ENCODE measurements around the gene LAMA2. TPM values are rescaled to one million over a fixed set of nuclear protein-coding genes. Genes with fewer than 3 reads are reported as not detected.
"Not testable (repeated sequence)": the region's sequence is repeated elsewhere in the genome, so short reads cannot be mapped to it uniquely, and the experiment has no call there.

LAMA2 gene
- total RNA-seq, 1 donor: 9.4 TPM

DNA sequence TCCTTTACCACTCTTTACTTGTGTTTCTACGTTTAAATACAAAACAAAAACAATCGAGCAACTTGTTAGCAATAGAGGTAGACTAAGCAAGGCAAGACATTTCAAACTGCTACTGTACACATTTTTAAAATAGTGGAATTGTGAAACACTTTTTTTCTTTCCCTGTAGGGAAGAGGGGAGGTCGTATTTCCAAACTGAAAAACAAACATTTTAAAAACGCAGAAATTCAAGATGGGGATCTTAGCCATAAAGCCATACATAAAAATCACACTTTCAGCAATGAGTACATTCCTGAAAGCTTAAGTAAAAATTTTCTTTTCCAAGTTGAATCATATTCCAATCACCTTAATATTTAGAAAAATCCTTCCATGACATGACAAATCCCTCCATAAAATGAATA, 267.6 kb downstream of the LAMA2 start:
- TF ChIP-seq, protein P1, sequence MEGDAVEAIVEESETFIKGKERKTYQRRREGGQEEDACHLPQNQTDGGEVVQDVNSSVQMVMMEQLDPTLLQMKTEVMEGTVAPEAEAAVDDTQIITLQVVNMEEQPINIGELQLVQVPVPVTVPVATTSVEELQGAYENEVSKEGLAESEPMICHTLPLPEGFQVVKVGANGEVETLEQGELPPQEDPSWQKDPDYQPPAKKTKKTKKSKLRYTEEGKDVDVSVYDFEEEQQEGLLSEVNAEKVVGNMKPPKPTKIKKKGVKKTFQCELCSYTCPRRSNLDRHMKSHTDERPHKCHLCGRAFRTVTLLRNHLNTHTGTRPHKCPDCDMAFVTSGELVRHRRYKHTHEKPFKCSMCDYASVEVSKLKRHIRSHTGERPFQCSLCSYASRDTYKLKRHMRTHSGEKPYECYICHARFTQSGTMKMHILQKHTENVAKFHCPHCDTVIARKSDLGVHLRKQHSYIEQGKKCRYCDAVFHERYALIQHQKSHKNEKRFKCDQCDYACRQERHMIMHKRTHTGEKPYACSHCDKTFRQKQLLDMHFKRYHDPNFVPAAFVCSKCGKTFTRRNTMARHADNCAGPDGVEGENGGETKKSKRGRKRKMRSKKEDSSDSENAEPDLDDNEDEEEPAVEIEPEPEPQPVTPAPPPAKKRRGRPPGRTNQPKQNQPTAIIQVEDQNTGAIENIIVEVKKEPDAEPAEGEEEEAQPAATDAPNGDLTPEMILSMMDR (IDR thresholded peaks at IDR 0.05; ENCODE audit: extremely low read depth, low read depth, low read length): no peak
- DNase-seq (ENCODE audit: insufficient read length, low spot score, missing footprints): no peak
- Histone ChIP-seq H2AFZ (ENCODE audit: low read length) (no peak overlapping the region), H3K27ac (ENCODE audit: low read depth, low read length) (no peak overlapping the region), H3K4me3 (ENCODE audit: insufficient read depth, low read length) (no peak overlapping the region), H3K4me2 (ENCODE audit: insufficient read depth, low read length) (no peak overlapping the region), H3K27me3 (ENCODE audit: insufficient read depth, low read length) (no peaks in the 10 kb centered on the region), H4K20me1 (ENCODE audit: insufficient read depth, low read length) (no peaks in the 10 kb centered on the region), H3K36me3 (ENCODE audit: insufficient read depth, low read length) (no peaks in the 10 kb centered on the region), H3K79me2 (ENCODE audit: insufficient read depth, low read length) (no peaks in the 10 kb centered on the region), H3K4me1 (ENCODE audit: insufficient read depth, low read length) (no peaks in the 10 kb centered on the region), H3K9me3 (ENCODE audit: low read depth, low read length) (no peaks in the 10 kb centered on the region)

GRCh38 chr6:129153257-129153656, 270.3 kb downstream of the LAMA2 start:
- Histone ChIP-seq H4K20me1 (ENCODE audit: insufficient read depth, low read length) (no peaks in the 10 kb centered on the region), H3K4me2 (ENCODE audit: insufficient read depth, low read length) (no peak overlapping the region), H3K27ac (ENCODE audit: low read depth, low read length) (no peak overlapping the region), H3K27me3 (ENCODE audit: insufficient read depth, low read length) (no peaks in the 10 kb centered on the region), H3K79me2 (ENCODE audit: insufficient read depth, low read length) (no peaks in the 10 kb centered on the region), H3K4me3 (ENCODE audit: insufficient read depth, low read length) (no peak overlapping the region), H2AFZ (ENCODE audit: low read length) (no peak overlapping the region), H3K9me3 (ENCODE audit: low read depth, low read length) (no peaks in the 10 kb centered on the region), H3K4me1 (ENCODE audit: insufficient read depth, low read length) (no peaks in the 10 kb centered on the region), H3K36me3 (ENCODE audit: insufficient read depth, low read length) (no peaks in the 10 kb centered on the region)
- DNase-seq (ENCODE audit: insufficient read length, low spot score, missing footprints): no peak
- TF ChIP-seq, protein P1 (IDR thresholded peaks at IDR 0.05; ENCODE audit: extremely low read depth, low read depth, low read length): no peak

DNA sequence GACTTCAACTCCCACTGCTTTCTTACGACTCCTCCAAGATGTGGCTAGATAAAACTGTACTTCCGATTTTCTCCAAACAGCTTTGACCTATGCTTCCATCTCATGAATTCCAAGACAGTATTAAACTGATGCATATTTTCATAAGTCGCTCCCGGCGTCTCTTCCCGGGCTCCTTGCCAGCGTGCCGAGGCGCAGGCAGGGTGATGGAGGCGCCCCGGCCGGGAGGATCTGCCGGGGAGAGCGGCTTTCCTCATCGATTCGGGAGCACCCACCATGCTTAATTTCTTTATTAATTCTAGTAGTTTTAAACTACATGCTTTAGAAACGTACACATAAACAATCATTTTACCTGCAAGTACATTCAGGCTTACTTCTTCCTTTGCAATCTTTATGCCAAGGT, 276.3 kb downstream of the LAMA2 start:
- H3K4me2 ChIP-seq (ENCODE audit: insufficient read depth, low read length); H3K4me3 ChIP-seq (ENCODE audit: insufficient read depth, low read length); H3K36me3 ChIP-seq (ENCODE audit: insufficient read depth, low read length); H4K20me1 ChIP-seq (ENCODE audit: insufficient read depth, low read length); H3K27me3 ChIP-seq (ENCODE audit: insufficient read depth, low read length); H3K4me1 ChIP-seq (ENCODE audit: insufficient read depth, low read length); H2AFZ ChIP-seq (ENCODE audit: low read length); DNase-seq (ENCODE audit: insufficient read length, low spot score, missing footprints); H3K9me3 ChIP-seq (ENCODE audit: low read depth, low read length); H3K79me2 ChIP-seq (ENCODE audit: insufficient read depth, low read length); H3K27ac ChIP-seq (ENCODE audit: low read depth, low read length): not testable (repeated sequence)

GRCh38 chr6:129162605-129163004, 279.7 kb downstream of the LAMA2 start:
- TF ChIP-seq, protein P1 (IDR thresholded peaks at IDR 0.05; ENCODE audit: extremely low read depth, low read depth, low read length): no peak
- no peak overlapping the region for H3K4me2 ChIP-seq (ENCODE audit: insufficient read depth, low read length)
- no peak for DNase-seq (ENCODE audit: insufficient read length, low spot score, missing footprints)
- no peaks in the 10 kb centered on the region for H3K4me1 ChIP-seq (ENCODE audit: insufficient read depth, low read length)
- H4K20me1 ChIP-seq (ENCODE audit: insufficient read depth, low read length): no peaks in the 10 kb centered on the region
- H3K4me3 ChIP-seq (ENCODE audit: insufficient read depth, low read length): no peak overlapping the region
- no peaks in the 10 kb centered on the region for H3K9me3 ChIP-seq (ENCODE audit: low read depth, low read length)
- no peaks in the 10 kb centered on the region for H3K79me2 ChIP-seq (ENCODE audit: insufficient read depth, low read length)
- no peak overlapping the region for H2AFZ ChIP-seq (ENCODE audit: low read length)
- no peak overlapping the region for H3K27ac ChIP-seq (ENCODE audit: low read depth, low read length)
- no peaks in the 10 kb centered on the region for H3K36me3 ChIP-seq (ENCODE audit: insufficient read depth, low read length)
- H3K27me3 ChIP-seq (ENCODE audit: insufficient read depth, low read length): no peaks in the 10 kb centered on the region

All from osteoblast (primary cell).